Fibroblast of mammary gland (primary cell): ENCODE measurements around the gene EPHA3.

Source experiments
- DNase-seq: peaks from one replicate; pipeline ENCODE4 v3.0.0-alpha.2; 2010; ENCODE audit warnings: low read depth
- H3K4me3 ChIP-seq: 2 replicates; pipeline ENCODE4 v1.5.1; 2011; ENCODE audit warnings: low read depth, mild to moderate bottlenecking, low read length, moderate library complexity; ENCODE audit not compliant: control insufficient read depth
- CTCF ChIP-seq: conservative IDR thresholded peaks from 2 replicates; pipeline ENCODE4 v1.5.1; 2011; ENCODE audit warnings: low read depth, low read length, inconsistent platforms; ENCODE audit not compliant: control insufficient read depth, insufficient read depth

Gene EPHA3

GRCh38 chr3:89402051-89402450, 294.6 kb downstream of the EPHA3 start:
- TF ChIP-seq CTCF, result no peak
- H3K4me3 ChIP-seq, result no peak overlapping the region
- no peak for DNase-seq

- no peak for DNase-seq
- H3K4me3 ChIP-seq, result no peak overlapping the region
- no peak for TF ChIP-seq CTCF
Observed at GRCh38 chr3:89405176-89405575, 297.8 kb downstream of the EPHA3 start.

GRCh38 chr3:89405593-89405992, 298.2 kb downstream of the EPHA3 start:
- H3K4me3 ChIP-seq, result no peak overlapping the region
- no peak for TF ChIP-seq CTCF
- no peak for DNase-seq

GRCh38 chr3:89411201-89411600, 303.8 kb downstream of the EPHA3 start:
- no peak overlapping the region for H3K4me3 ChIP-seq
- no peak for TF ChIP-seq CTCF
- DNase-seq, result no peak

- TF ChIP-seq CTCF, result no peak
- DNase-seq, result no peak
Observed at GRCh38 chr3:89414270-89414669, 306.8 kb downstream of the EPHA3 start.

GRCh38 chr3:89419647-89420241, 312.3 kb downstream of the EPHA3 start:
- H3K4me3 ChIP-seq, result no peak overlapping the region
- no peak for TF ChIP-seq CTCF
- no peak for DNase-seq

More at GRCh38 chr3:89414270-89414669, 306.8 kb downstream of the EPHA3 start:
- H3K4me3 ChIP-seq, result no peak overlapping the region

GRCh38 chr3:89426060-89426459, 318.6 kb downstream of the EPHA3 start:
- no peak for TF ChIP-seq CTCF
- DNase-seq, result no peak
- H3K4me3 ChIP-seq, result no peak overlapping the region
